PFSK-1 (cell line): Measurements from ENCODE around the gene NFIA.

Experiments
- FOXP2 ChIP-seq: optimal IDR thresholded peaks from 2 replicates; pipeline ENCODE3; 2011; ENCODE audit warnings: borderline replicate concordance, control low read depth, inconsistent platforms; ENCODE audit not compliant: insufficient read depth; ENCODE audit errors: extremely low read length, extremely low read depth
- POLR2AphosphoS5 ChIP-seq: IDR thresholded peaks from 2 replicates; pipeline ENCODE4 v1.6.1; 2012; ENCODE audit warnings: low read depth, mild to moderate bottlenecking, control low read depth, low read length, moderate library complexity
- SIN3A ChIP-seq: IDR thresholded peaks from 2 replicates; pipeline ENCODE4 v1.6.1; 2012; ENCODE audit warnings: mild to moderate bottlenecking, low read length, moderate library complexity, borderline replicate concordance; ENCODE audit not compliant: insufficient read depth
- TAF1 ChIP-seq: IDR thresholded peaks from 2 replicates; pipeline ENCODE4 v1.6.1; 2012; ENCODE audit warnings: low read length, control low read depth, borderline replicate concordance; ENCODE audit not compliant: insufficient read depth
- TF ChIP-seq, protein P1 (sequence below), 2 experiments: IDR thresholded peaks; 2 replicates each; pipeline versions ENCODE4 v1.6.1 to v1.8.0; 2011 to 2012; ENCODE audit warnings: low read depth in 2 of 2, low read length in 2 of 2, control low read depth in 1 of 2, inconsistent platforms in 1 of 2, mild to moderate bottlenecking in 1 of 2, moderate library complexity in 1 of 2; ENCODE audit not compliant: insufficient read depth in 1 of 2

Gene NFIA

GRCh38 chr1:61474963-61475362 is 392.6 kb downstream of the NFIA start:
- TF ChIP-seq POLR2AphosphoS5 (no peak), FOXP2 (no peak), SIN3A (no peak), TAF1 (no peak)
- TF ChIP-seq, protein P1, sequence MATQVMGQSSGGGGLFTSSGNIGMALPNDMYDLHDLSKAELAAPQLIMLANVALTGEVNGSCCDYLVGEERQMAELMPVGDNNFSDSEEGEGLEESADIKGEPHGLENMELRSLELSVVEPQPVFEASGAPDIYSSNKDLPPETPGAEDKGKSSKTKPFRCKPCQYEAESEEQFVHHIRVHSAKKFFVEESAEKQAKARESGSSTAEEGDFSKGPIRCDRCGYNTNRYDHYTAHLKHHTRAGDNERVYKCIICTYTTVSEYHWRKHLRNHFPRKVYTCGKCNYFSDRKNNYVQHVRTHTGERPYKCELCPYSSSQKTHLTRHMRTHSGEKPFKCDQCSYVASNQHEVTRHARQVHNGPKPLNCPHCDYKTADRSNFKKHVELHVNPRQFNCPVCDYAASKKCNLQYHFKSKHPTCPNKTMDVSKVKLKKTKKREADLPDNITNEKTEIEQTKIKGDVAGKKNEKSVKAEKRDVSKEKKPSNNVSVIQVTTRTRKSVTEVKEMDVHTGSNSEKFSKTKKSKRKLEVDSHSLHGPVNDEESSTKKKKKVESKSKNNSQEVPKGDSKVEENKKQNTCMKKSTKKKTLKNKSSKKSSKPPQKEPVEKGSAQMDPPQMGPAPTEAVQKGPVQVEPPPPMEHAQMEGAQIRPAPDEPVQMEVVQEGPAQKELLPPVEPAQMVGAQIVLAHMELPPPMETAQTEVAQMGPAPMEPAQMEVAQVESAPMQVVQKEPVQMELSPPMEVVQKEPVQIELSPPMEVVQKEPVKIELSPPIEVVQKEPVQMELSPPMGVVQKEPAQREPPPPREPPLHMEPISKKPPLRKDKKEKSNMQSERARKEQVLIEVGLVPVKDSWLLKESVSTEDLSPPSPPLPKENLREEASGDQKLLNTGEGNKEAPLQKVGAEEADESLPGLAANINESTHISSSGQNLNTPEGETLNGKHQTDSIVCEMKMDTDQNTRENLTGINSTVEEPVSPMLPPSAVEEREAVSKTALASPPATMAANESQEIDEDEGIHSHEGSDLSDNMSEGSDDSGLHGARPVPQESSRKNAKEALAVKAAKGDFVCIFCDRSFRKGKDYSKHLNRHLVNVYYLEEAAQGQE (IDR thresholded peaks at IDR 0.05; ENCODE audit: insufficient read depth in 1 of 2, low read depth in 2 of 2, low read length in 2 of 2), result no peak

- TF ChIP-seq FOXP2, result no peak
- TF ChIP-seq SIN3A, result no peak
Measured at GRCh38 chr1:61477301-61477700, 394.9 kb downstream of the NFIA start.

- TF ChIP-seq TAF1 (no peak), SIN3A (no peak), POLR2AphosphoS5 (no peak), FOXP2 (no peak)
- TF ChIP-seq, protein P1 (IDR thresholded peaks at IDR 0.05; ENCODE audit: insufficient read depth in 1 of 2, low read depth in 2 of 2, low read length in 2 of 2), result no peak
Measured at GRCh38 chr1:61480273-61480935, 398.0 kb downstream of the NFIA start.

DNA sequence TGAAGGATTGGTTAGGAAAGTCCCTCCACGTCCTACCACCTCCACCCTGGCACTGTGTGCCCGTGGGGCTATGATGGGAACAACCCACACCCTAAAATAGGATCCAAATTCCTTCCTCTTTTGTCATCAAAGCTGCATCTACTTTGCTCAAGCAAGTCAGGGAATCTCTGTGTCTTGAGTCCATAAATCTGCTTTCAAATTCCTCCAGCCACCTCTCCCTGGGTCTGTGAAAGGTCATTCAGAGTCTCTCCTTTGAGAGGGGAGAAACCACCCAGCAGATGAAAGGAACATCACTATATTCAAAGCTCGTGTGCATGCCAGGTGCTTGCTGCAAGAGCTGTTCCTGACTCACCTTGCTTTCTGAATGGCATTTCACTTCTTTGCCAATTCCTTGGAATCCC is 399.0 kb downstream of the NFIA start:
- TF ChIP-seq TAF1 (no peak), FOXP2 (no peak), SIN3A (no peak), POLR2AphosphoS5 (no peak)
- TF ChIP-seq, protein P1 (IDR thresholded peaks at IDR 0.05; ENCODE audit: insufficient read depth in 1 of 2, low read depth in 2 of 2, low read length in 2 of 2), result no peak

DNA sequence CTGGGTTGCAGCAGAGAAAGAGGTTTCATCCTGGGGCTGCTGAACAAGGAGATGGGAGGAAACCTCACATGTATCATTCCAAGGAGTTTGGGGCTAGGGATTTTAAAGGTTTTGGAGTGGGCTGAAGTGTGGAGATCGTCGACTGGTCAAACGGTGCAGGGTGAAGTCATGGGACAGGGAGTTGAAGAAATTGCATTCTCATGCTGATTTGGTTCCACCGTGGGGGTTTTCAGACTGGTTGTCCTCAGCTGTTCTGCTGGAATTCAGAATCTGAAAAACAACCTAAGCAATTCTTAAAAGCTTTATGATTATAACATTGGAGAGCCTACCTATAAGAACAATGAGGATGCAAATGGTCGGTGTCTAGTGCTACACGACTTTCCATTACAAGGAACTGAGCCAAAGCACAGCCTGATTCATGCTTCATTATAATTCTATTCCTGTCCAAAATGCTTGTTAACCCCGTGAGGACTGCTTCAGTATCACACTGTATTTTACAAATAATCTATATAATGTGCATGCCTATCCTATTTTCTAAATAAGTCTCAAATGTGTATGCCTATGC is 399.9 kb downstream of the NFIA start:
- no peak for TF ChIP-seq FOXP2
- TF ChIP-seq POLR2AphosphoS5, result no peak
- TF ChIP-seq, protein P1 (IDR thresholded peaks at IDR 0.05; ENCODE audit: insufficient read depth in 1 of 2, low read depth in 2 of 2, low read length in 2 of 2), result no peak
- no peak for TF ChIP-seq SIN3A
- TF ChIP-seq TAF1, result no peak
